ENCODE measurements around the gene AZU1. TPM values are rescaled to one million over a fixed set of nuclear protein-coding genes. Genes with fewer than 3 reads are reported as not detected.

Gene AZU1
- total and polyA plus RNA-seq, 4 donors: 0.08 to 20.2 (median 0.99) TPM

DNA sequence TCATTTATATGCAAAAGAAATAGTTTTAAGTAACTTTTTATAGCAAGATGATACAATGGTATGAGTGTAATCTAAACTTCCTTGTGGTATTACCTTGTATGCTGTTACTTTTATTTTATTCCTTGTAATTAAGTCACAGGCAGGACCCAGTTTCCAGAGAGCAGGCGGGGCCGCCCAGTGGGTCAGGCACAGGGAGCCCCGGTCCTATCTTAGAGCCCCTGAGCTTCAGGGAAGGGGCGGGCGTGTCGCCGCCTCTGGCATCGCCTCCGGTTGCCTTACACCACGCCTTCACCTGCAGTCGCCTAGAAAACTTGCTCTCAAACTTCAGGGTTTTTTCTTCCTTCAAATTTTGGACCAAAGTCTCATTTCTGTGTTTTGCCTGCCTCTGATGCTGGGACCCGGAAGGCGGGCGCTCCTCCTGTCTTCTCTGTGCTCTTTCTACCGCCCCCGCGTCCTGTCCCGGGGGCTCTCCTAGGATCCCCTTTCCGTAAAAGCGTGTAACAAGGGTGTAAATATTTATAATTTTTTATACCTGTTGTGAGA, 16.1 kb upstream of the AZU1 start:
- Histone ChIP-seq H3K27me3 (ENCODE audit: control insufficient read depth in 4 of 4, insufficient read depth in 4 of 4, low read length in 3 of 4) (no peaks in the 10 kb centered on the region), H3K4me1 (ENCODE audit: control insufficient read depth in 4 of 4, insufficient read depth in 4 of 4, low read length in 3 of 4) (no peaks in the 10 kb centered on the region), H3K9ac (ENCODE audit: low read depth in 1 of 2, low read length in 2 of 2) (no peak overlapping the region), H3K9me3 (ENCODE audit: control insufficient read depth in 4 of 4, low read length in 3 of 4) (no peaks in the 10 kb centered on the region), H3K4me3 (ENCODE audit: low read depth in 1 of 3, low read length in 3 of 3) (no peak overlapping the region), H3K27ac (ENCODE audit: low read depth in 1 of 2, low read length in 2 of 2) (no peak overlapping the region), H3K36me3 (ENCODE audit: control insufficient read depth in 4 of 4, insufficient read depth in 3 of 4, low read depth in 1 of 4, low read length in 3 of 4) (peaks cover 30 to 47% (median 39%) of the 10 kb centered on the region in 4 donors)
- no peak for TF ChIP-seq RAD21 (IDR thresholded peaks at IDR 0.05)
- TF ChIP-seq EGR1 (IDR thresholded peaks at IDR 0.05; ENCODE audit: low read depth in 2 of 2): no peak
- TF ChIP-seq, protein P1, sequence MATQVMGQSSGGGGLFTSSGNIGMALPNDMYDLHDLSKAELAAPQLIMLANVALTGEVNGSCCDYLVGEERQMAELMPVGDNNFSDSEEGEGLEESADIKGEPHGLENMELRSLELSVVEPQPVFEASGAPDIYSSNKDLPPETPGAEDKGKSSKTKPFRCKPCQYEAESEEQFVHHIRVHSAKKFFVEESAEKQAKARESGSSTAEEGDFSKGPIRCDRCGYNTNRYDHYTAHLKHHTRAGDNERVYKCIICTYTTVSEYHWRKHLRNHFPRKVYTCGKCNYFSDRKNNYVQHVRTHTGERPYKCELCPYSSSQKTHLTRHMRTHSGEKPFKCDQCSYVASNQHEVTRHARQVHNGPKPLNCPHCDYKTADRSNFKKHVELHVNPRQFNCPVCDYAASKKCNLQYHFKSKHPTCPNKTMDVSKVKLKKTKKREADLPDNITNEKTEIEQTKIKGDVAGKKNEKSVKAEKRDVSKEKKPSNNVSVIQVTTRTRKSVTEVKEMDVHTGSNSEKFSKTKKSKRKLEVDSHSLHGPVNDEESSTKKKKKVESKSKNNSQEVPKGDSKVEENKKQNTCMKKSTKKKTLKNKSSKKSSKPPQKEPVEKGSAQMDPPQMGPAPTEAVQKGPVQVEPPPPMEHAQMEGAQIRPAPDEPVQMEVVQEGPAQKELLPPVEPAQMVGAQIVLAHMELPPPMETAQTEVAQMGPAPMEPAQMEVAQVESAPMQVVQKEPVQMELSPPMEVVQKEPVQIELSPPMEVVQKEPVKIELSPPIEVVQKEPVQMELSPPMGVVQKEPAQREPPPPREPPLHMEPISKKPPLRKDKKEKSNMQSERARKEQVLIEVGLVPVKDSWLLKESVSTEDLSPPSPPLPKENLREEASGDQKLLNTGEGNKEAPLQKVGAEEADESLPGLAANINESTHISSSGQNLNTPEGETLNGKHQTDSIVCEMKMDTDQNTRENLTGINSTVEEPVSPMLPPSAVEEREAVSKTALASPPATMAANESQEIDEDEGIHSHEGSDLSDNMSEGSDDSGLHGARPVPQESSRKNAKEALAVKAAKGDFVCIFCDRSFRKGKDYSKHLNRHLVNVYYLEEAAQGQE (IDR thresholded peaks at IDR 0.05): no peak
- TF ChIP-seq, protein P2, sequence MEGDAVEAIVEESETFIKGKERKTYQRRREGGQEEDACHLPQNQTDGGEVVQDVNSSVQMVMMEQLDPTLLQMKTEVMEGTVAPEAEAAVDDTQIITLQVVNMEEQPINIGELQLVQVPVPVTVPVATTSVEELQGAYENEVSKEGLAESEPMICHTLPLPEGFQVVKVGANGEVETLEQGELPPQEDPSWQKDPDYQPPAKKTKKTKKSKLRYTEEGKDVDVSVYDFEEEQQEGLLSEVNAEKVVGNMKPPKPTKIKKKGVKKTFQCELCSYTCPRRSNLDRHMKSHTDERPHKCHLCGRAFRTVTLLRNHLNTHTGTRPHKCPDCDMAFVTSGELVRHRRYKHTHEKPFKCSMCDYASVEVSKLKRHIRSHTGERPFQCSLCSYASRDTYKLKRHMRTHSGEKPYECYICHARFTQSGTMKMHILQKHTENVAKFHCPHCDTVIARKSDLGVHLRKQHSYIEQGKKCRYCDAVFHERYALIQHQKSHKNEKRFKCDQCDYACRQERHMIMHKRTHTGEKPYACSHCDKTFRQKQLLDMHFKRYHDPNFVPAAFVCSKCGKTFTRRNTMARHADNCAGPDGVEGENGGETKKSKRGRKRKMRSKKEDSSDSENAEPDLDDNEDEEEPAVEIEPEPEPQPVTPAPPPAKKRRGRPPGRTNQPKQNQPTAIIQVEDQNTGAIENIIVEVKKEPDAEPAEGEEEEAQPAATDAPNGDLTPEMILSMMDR (IDR thresholded peaks at IDR 0.05; ENCODE audit: low read depth, low read length, missing input control): no peak
- TF ChIP-seq GABPA (IDR thresholded peaks at IDR 0.05 in 1 of 2, conservative IDR thresholded peaks at IDR 0.05 in 1 of 2): no peak
- TF ChIP-seq, protein P3, sequence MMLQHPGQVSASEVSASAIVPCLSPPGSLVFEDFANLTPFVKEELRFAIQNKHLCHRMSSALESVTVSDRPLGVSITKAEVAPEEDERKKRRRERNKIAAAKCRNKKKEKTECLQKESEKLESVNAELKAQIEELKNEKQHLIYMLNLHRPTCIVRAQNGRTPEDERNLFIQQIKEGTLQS (IDR thresholded peaks at IDR 0.05): no peak
- TF ChIP-seq TAF1 (conservative IDR thresholded peaks at IDR 0.05): no peak
- TF ChIP-seq, protein P4, sequence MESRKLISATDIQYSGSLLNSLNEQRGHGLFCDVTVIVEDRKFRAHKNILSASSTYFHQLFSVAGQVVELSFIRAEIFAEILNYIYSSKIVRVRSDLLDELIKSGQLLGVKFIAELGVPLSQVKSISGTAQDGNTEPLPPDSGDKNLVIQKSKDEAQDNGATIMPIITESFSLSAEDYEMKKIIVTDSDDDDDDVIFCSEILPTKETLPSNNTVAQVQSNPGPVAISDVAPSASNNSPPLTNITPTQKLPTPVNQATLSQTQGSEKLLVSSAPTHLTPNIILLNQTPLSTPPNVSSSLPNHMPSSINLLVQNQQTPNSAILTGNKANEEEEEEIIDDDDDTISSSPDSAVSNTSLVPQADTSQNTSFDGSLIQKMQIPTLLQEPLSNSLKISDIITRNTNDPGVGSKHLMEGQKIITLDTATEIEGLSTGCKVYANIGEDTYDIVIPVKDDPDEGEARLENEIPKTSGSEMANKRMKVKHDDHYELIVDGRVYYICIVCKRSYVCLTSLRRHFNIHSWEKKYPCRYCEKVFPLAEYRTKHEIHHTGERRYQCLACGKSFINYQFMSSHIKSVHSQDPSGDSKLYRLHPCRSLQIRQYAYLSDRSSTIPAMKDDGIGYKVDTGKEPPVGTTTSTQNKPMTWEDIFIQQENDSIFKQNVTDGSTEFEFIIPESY (IDR thresholded peaks at IDR 0.05): no peak
- no peak for TF ChIP-seq JUND (IDR thresholded peaks at IDR 0.05)
- no peak for TF ChIP-seq YY1 (IDR thresholded peaks at IDR 0.05)
- WGBS: 96% methylated on average over 20 of the region's 20 CpGs
- no peak for DNase-seq (ENCODE audit: low spot score)

DNA sequence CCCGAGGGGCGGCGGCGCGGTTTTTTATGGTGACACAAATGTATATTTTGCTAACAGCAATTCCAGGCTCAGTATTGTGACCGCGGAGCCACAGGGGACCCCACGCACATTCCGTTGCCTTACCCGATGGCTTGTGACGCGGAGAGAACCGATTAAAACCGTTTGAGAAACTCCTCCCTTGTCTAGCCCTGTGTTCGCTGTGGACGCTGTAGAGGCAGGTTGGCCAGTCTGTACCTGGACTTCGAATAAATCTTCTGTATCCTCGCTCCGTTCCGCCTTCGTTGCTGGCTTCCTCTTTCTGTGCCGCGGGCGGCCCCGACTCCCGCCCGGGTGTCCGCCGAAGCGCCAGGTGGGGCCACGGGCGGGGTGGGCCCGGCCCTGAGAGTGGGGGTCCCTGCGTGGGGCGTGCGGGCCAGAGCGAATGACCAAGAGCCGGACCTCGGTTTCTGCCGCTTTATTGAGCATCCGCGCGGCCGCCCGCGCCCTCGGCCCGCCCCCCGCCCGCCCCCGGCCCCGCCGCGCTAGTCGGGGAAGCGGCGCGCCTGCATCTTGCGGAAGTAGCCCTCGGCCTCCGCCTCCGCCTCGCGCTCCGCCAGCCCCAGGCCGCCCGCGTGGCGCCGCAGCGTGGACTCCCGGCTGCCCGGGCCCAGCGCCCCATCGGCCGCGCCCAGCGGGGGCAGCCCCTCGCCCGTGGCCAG, 15.4 kb upstream of the AZU1 start:
- H3K9me3 ChIP-seq (ENCODE audit: control insufficient read depth in 4 of 4, low read length in 3 of 4): no peaks in the 10 kb centered on the region
- H3K36me3 ChIP-seq (ENCODE audit: control insufficient read depth in 4 of 4, insufficient read depth in 3 of 4, low read depth in 1 of 4, low read length in 3 of 4): peaks cover 24 to 41% (median 33%) of the 10 kb centered on the region in 4 donors
- no peak overlapping the region for H3K27ac ChIP-seq (ENCODE audit: low read depth in 1 of 2, low read length in 2 of 2)
- no peak overlapping the region for H3K9ac ChIP-seq (ENCODE audit: low read depth in 1 of 2, low read length in 2 of 2)
- H3K4me1 ChIP-seq (ENCODE audit: control insufficient read depth in 4 of 4, insufficient read depth in 4 of 4, low read length in 3 of 4): no peaks in the 10 kb centered on the region
- no peak for DNase-seq (ENCODE audit: low spot score)
- no peaks in the 10 kb centered on the region for H3K27me3 ChIP-seq (ENCODE audit: control insufficient read depth in 4 of 4, insufficient read depth in 4 of 4, low read length in 3 of 4)
- 93% methylated on average over 80 of the region's 80 CpGs for WGBS
- TF ChIP-seq, protein P5, sequence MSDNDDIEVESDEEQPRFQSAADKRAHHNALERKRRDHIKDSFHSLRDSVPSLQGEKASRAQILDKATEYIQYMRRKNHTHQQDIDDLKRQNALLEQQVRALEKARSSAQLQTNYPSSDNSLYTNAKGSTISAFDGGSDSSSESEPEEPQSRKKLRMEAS (IDR thresholded peaks at IDR 0.05): no peak
- TF ChIP-seq HNF4A (conservative IDR thresholded peaks at IDR 0.05) (no peak), HNF4G (IDR thresholded peaks at IDR 0.05) (no peak), EGR1 (IDR thresholded peaks at IDR 0.05; ENCODE audit: low read depth in 2 of 2) (no peak), NR2F2 (IDR thresholded peaks at IDR 0.05) (no peak), RXRA (IDR thresholded peaks at IDR 0.05) (no peak), JUND (IDR thresholded peaks at IDR 0.05) (no peak)
- TF ChIP-seq, protein P1 (IDR thresholded peaks at IDR 0.05): no peak
- no peak overlapping the region for H3K4me3 ChIP-seq (ENCODE audit: low read depth in 1 of 3, low read length in 3 of 3)

Measured in liver (tissue), 9 donors.